Astrocyte (in vitro differentiated cells and primary cell): ENCODE results near the gene N4BP2.

ENCODE experiments used
- EZH2 ChIP-seq: IDR thresholded peaks from 2 replicates; pipeline ENCODE4 v1.6.1; 2012; ENCODE audit warnings: mild to moderate bottlenecking, low read length, inconsistent platforms; ENCODE audit not compliant: insufficient read depth
- TF ChIP-seq, protein P1 (sequence below): IDR thresholded peaks from 2 replicates; pipeline ENCODE4 v1.5.1; 2011; ENCODE audit warnings: low read depth, mild to moderate bottlenecking, inconsistent platforms, low read length, moderate library complexity; ENCODE audit not compliant: insufficient read depth

DNA sequence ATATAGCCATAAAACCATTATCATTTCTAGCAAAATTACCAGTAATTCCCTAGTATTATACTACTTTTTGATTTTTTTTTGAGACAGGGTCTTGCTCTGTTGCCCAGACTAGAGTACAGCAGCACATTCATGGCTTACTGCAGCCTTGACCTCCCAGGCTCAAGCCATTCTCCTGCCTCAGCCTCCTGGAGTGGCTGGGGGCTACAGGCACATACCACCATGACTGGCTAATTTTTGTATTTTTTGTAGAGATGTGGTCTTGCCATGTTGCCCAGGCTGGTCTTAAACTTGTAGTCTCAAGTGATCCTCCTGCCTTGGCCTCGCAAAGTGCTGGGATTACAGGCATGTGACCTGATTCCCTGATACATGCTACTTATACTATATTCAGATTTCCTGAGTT lies 13.7 kb downstream of the N4BP2 start:
- TF ChIP-seq, protein P1, sequence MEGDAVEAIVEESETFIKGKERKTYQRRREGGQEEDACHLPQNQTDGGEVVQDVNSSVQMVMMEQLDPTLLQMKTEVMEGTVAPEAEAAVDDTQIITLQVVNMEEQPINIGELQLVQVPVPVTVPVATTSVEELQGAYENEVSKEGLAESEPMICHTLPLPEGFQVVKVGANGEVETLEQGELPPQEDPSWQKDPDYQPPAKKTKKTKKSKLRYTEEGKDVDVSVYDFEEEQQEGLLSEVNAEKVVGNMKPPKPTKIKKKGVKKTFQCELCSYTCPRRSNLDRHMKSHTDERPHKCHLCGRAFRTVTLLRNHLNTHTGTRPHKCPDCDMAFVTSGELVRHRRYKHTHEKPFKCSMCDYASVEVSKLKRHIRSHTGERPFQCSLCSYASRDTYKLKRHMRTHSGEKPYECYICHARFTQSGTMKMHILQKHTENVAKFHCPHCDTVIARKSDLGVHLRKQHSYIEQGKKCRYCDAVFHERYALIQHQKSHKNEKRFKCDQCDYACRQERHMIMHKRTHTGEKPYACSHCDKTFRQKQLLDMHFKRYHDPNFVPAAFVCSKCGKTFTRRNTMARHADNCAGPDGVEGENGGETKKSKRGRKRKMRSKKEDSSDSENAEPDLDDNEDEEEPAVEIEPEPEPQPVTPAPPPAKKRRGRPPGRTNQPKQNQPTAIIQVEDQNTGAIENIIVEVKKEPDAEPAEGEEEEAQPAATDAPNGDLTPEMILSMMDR, result no peak
- TF ChIP-seq EZH2, result no peak
